Pons (tissue), 1 donor: ENCODE data around the gene MKI67.
A peak's percentile ranks its signal among the peaks of the same experiment; 100 is the strongest.
"Not testable (repeated sequence)": the region's sequence is repeated elsewhere in the genome, so short reads cannot be mapped to it uniquely, and the experiment has no call there.

Source experiments
- DNase-seq: peaks from one replicate; pipeline ENCODE4 v3.0.0-alpha.2; 2016; ENCODE audit warnings: low spot score

MKI67 gene

GRCh38 chr10:128125944-128126764 lies at the start of gene MKI67:
Gene MKI67, minus strand, starts transcription at chr10:128126423. Its CDS starts 756 bp downstream, at chr10:128125667.
- DNase-seq: peak; percentile 76

DNA sequence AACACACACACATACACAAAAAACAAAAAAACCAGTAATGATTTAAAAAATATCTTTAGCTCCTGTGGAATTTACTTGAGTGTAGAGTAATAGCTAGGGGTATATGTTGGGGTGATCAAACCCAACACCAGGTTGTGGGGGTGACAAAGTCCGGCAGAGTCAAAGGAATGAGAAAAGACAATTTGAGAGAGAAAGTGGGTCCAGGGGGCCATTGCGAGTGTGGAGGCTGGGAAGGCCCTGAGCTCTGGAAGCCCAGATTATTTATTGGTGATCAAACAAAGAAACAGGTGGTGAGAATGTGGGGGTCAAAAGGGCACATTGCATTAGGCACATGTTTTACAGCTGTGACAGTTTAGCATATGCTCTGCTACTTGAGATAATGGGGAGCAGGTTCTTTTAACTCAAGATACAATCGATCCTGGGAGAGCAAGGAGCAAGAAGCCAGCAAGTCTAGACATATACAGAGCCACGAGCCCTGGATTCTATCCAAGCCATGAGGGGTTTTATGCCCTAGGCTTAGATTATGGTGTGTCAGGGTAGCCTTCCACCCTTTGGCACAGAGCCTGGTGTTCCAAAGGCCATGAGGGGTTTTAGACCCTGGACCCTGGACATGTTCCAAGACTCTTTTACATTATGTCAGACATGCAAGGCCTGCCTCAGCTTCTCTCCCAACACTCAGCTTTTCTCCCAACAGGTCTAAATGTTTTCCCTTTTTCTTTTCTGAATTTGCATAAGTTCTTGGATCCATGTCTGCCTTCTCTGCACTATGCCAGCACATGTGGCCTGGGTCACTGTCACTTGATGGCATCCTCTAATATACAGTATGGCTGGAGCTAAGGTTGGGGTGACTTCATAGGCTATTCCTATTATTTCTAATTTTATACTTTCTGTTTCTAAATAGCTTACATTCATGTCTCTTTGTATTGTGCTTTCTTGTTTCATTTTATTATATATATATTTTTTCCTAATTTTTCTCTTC lies 48.6 kb upstream of the MKI67 start:
- no peak for DNase-seq

DNA sequence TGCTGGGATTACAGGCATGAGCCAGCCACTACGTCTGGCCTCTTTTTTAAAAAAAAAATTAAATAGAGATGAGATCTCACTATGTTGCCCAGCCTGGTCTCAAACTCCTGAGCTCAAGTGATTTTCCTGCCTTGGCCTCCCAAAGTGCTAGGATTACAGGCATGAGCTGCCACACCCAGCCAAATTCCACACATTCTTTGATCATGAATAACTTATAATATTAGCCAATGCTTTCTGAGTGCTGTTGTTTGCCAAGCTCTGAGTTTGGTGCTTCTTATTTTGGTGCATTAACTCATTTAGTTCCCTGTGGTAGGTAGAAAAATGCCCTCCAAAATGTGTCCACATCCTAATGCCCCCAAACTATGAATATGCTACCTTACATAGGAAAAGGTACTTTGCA lies 47.2 kb upstream of the MKI67 start:
- no peak for DNase-seq

- DNase-seq: no peak
These were observed 46.5 kb upstream of the MKI67 start for GRCh38 chr10:128172756-128173155.

DNA sequence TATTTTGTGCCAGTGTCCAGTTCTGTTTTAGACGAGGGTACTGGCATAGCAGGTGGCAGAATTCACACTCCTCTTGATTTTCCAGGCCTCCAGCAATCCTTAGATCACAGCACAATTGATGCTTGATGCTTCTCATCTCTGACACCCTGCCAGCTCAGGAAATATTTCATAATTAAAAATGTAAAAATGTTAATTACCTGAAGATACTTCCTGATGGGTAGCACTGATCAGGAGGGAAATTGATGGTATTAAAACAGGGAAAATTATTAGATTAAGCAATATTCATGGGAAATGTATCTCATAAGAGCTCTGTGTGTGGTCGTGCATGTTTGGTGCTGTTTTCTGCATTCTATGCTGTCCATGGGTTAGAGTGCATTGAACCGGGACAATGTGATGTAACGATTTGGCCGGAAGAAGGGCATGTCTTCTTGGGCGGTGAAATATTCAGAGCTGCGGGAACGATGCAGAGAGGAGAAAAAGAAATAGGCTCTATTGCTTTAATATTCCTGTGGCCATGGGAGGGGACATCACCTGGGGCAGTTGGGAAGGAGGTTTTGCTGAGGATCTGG lies 43.7 kb upstream of the MKI67 start:
- DNase-seq: no peak

- peak; percentile 10 for DNase-seq
These were observed 41.8 kb upstream of the MKI67 start for GRCh38 chr10:128167926-128168520.

DNA sequence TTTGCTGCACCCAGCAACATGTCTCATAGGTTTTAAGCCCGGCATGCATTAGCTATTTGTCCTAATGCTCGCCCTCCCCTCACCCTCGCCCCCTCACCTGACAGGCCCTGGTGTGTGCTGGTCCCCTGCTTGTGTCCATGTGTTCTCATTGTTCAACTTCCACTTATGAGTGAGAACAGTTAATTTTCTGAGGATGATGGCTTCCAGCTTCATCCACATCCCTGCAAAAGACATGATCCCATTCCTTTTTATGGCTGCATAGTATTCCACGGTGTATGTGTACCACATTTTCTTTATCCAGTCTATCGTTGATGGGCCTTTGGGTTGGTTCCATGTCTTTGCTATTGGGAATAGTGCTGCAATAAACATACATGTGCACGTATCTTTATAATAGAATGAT lies 40.9 kb upstream of the MKI67 start:
- DNase-seq: not testable (repeated sequence)

DNA sequence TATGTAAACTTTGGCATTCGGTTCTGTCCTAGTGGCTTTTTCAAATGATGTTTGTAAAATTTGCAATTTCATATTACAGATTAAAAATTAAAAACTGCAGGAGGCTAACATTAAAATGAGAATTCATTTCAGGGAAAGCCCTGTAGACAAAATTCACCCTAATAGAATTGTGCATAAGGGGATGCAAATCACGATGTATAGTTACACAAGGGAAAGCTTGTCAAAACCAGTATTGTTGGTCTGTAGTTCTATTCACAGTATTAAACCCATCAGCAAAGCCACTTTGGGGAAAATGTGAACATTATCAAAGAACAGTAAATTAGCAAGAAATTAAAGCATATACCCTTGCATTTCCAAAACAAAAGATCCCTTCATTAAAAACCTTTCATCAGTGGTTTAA lies 39.9 kb upstream of the MKI67 start:
- DNase-seq: no peak

GRCh38 chr10:128165536-128165935 lies 39.3 kb upstream of the MKI67 start:
- no peak for DNase-seq

GRCh38 chr10:128163701-128164100 lies 37.5 kb upstream of the MKI67 start:
- DNase-seq: no peak

DNA sequence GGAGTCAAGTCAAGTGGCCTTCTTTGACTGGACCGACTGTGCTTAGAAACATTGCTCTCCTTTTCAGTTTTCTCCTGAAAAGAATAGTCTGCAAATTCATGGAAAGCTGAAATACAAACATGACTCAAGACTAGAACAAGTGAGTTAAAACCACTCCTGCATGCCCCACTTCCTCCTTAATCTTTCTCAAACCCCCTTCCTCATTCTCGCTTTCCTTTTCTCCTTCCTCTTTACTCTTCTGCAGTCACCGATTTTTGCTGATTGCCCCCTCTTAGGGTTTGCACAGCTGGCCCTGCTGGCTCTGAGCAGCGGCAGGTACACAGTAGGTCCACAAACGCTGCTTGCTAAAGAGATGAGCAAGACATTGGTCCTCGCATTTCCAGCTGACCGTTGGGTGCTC lies 34.8 kb upstream of the MKI67 start:
- DNase-seq: no peak

GRCh38 chr10:128160297-128160711 lies 34.1 kb upstream of the MKI67 start:
- DNase-seq: no peak

- DNase-seq: no peak
These were observed 32.0 kb upstream of the MKI67 start for GRCh38 chr10:128158021-128158795.

GRCh38 chr10:128156999-128157755 lies 31.0 kb upstream of the MKI67 start:
- no peak for DNase-seq

GRCh38 chr10:128152741-128153580 lies 26.7 kb upstream of the MKI67 start:
- DNase-seq: no peak

GRCh38 chr10:128151031-128151430 lies 24.8 kb upstream of the MKI67 start:
- DNase-seq: no peak

- DNase-seq: no peak
These were observed 24.3 kb upstream of the MKI67 start for GRCh38 chr10:128150561-128150960.

GRCh38 chr10:128150045-128150493 lies 23.8 kb upstream of the MKI67 start:
- peak; percentile 49 for DNase-seq

- no peak for DNase-seq
These were observed 23.2 kb upstream of the MKI67 start for GRCh38 chr10:128149267-128150014.
